Keratinocyte (primary cell): ENCODE results near the gene CERS2. TPM values are rescaled to one million over a fixed set of nuclear protein-coding genes. Genes with fewer than 3 reads are reported as not detected.

Source experiments
- DNase-seq: peaks from one replicate; pipeline ENCODE4 v3.0.0-alpha.2; 2011; ENCODE audit warnings: low read depth, missing footprints, low spot score
- FAIRE-seq: peaks from 2 replicates; lab custom pipeline; 2011; peaks lifted over from hg19 to GRCh38; lab: Jason Lieb, UNC
- H2AFZ ChIP-seq: 2 replicates; pipeline ENCODE4 v1.6.0; 2012; ENCODE audit warnings: low read length, control low read depth, inconsistent platforms; ENCODE audit not compliant: control insufficient read depth
- H3K27ac ChIP-seq: 2 replicates; pipeline ENCODE4 v1.5.1; 2011; ENCODE audit warnings: low read length; ENCODE audit not compliant: control insufficient read depth, insufficient read depth
- H3K27me3 ChIP-seq: 3 replicates; pipeline ENCODE4 v1.6.0; 2011; ENCODE audit warnings: low read length; ENCODE audit not compliant: control insufficient read depth, insufficient read depth; ENCODE audit errors: extremely low read depth
- H3K36me3 ChIP-seq, 2 experiments: 2 replicates in 1 of 2; 3 replicates in 1 of 2; pipeline ENCODE4 v1.5.1; 2011; ENCODE audit warnings: low read length in 2 of 2, mild to moderate bottlenecking in 1 of 2; ENCODE audit not compliant: control insufficient read depth in 2 of 2, insufficient read depth in 2 of 2; ENCODE audit errors: extremely low read depth in 1 of 2
- H3K4me1 ChIP-seq: 3 replicates; pipeline ENCODE4 v1.5.1; 2011; ENCODE audit warnings: low read length; ENCODE audit not compliant: control insufficient read depth, insufficient read depth; ENCODE audit errors: extremely low read depth
- H3K4me2 ChIP-seq: 3 replicates; pipeline ENCODE4 v1.6.0; 2011; ENCODE audit warnings: low read depth, low read length; ENCODE audit not compliant: control insufficient read depth, insufficient read depth; ENCODE audit errors: extremely low read depth
- H3K4me3 ChIP-seq, 3 experiments: fragments of 200-600 bp in 1 of 3; sonication (generic) in 1 of 3; 2 replicates in 2 of 3; 3 replicates in 1 of 3; pipeline ENCODE4 v1.5.1; 2011 to 2016; ENCODE audit warnings: low read length in 3 of 3, mild to moderate bottlenecking in 3 of 3, control low read depth in 2 of 3, inconsistent platforms in 1 of 3, low read depth in 1 of 3, mixed read lengths in 1 of 3, mixed run types in 1 of 3, moderate library complexity in 1 of 3; ENCODE audit not compliant: control insufficient read depth in 2 of 3, insufficient read depth in 2 of 3; ENCODE audit errors: extremely low read depth in 1 of 3
- H3K79me2 ChIP-seq: 2 replicates; pipeline ENCODE4 v1.6.0; 2012; ENCODE audit warnings: low read length; ENCODE audit not compliant: control insufficient read depth, insufficient read depth
- H3K9ac ChIP-seq: 3 replicates; pipeline ENCODE4 v1.6.0; 2011; ENCODE audit warnings: low read length; ENCODE audit not compliant: control insufficient read depth, insufficient read depth; ENCODE audit errors: extremely low read depth
- H3K9me1 ChIP-seq: 3 replicates; pipeline ENCODE4 v1.6.0; 2011; ENCODE audit warnings: low read length; ENCODE audit not compliant: control insufficient read depth, insufficient read depth; ENCODE audit errors: extremely low read depth
- H3K9me3 ChIP-seq: 2 replicates; pipeline ENCODE4 v1.5.1; 2012; ENCODE audit warnings: low read depth, low read length; ENCODE audit not compliant: control insufficient read depth
- H4K20me1 ChIP-seq: 3 replicates; pipeline ENCODE4 v1.6.0; 2011; ENCODE audit warnings: low read length; ENCODE audit not compliant: control insufficient read depth, insufficient read depth; ENCODE audit errors: extremely low read depth
- EZH2 ChIP-seq: IDR thresholded peaks from one replicate; pipeline ENCODE4 v1.6.1; 2012; ENCODE audit warnings: inconsistent platforms, mild to moderate bottlenecking, low read length, moderate library complexity
- dilution Hi-C: fragments of 300-500 bp; cut with MboI; formaldehyde crosslinking; loops from one replicate; pipeline ENCODE4 v1.7.0; 2020; ENCODE audit warnings: low sequenced_read_pairs; ENCODE audit not compliant: extremely low pct_ligation_motif_present
- polyA plus RNA-seq, 5 experiments: library from polyadenylated mRNA; depleted of rRNA in 3 of 5; stranded (reverse) in 3 of 5; stranded (forward) in 1 of 5; unstranded in 1 of 5; fragments of >200 nt; gene quantifications; 1 replicate in 1 of 5; 2 replicates in 3 of 5; 3 replicates in 1 of 5; pipeline versions ENCODE4 v1.2.1 to v1.2.3, GENCODE V29; 2011 to 2012; ENCODE audit warnings: missing spikeins in 2 of 5, low read depth in 1 of 5, low replicate concordance in 1 of 5
- TF ChIP-seq, protein P1 (sequence below), 3 experiments: IDR thresholded peaks in 1 of 3; conservative IDR thresholded peaks in 1 of 3; optimal IDR thresholded peaks in 1 of 3; 2 replicates in 2 of 3; 3 replicates in 1 of 3; pipeline versions ENCODE3 to v1.5.1; 2011; ENCODE audit warnings: low read length in 3 of 3, mild to moderate bottlenecking in 3 of 3, moderate library complexity in 2 of 3, control low read depth in 1 of 3, inconsistent platforms in 1 of 3; ENCODE audit not compliant: insufficient read depth in 2 of 3; ENCODE audit errors: extremely low read depth in 1 of 3

The CERS2 gene
- polyA plus RNA-seq, 1 donor (not counting 4 experiments of a cell fraction or from before 2014, with no cell fraction given), result 121 TPM

DNA sequence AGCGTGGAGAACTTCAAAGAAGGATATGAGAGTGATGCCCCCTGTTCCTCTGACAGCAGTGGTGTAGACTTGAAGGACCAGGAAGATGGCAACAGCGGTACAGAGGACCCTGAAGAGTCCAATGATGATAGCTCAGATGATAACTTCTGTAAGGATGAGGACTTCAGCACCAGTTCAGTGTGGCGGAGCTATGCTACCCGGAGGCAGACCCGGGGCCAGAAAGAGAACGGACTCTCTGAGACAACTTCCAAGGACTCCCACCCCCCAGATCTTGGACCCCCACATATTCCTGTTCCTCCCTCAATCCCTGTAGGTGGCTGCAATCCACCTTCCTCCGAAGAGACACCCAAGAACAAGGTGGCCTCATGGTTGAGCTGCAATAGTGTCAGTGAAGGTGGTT is 14.0 kb downstream of the CERS2 start:
- peaks cover 23 to 29% of the 10 kb centered on the region in 2 experiments for H3K36me3 ChIP-seq
- no peak overlapping the region for H3K4me3 ChIP-seq
- H3K4me2 ChIP-seq, result no peak overlapping the region
- dilution Hi-C loops, result no loop called here
- no peaks in the 10 kb centered on the region for H3K79me2 ChIP-seq
- no peaks in the 10 kb centered on the region for H3K27me3 ChIP-seq
- H3K9ac ChIP-seq, result no peak overlapping the region
- H4K20me1 ChIP-seq, result no peaks in the 10 kb centered on the region
- H3K9me3 ChIP-seq, result no peaks in the 10 kb centered on the region
- FAIRE-seq, result no peak
- H3K27ac ChIP-seq, result no peak overlapping the region
- TF ChIP-seq EZH2, result no peak
- TF ChIP-seq, protein P1, sequence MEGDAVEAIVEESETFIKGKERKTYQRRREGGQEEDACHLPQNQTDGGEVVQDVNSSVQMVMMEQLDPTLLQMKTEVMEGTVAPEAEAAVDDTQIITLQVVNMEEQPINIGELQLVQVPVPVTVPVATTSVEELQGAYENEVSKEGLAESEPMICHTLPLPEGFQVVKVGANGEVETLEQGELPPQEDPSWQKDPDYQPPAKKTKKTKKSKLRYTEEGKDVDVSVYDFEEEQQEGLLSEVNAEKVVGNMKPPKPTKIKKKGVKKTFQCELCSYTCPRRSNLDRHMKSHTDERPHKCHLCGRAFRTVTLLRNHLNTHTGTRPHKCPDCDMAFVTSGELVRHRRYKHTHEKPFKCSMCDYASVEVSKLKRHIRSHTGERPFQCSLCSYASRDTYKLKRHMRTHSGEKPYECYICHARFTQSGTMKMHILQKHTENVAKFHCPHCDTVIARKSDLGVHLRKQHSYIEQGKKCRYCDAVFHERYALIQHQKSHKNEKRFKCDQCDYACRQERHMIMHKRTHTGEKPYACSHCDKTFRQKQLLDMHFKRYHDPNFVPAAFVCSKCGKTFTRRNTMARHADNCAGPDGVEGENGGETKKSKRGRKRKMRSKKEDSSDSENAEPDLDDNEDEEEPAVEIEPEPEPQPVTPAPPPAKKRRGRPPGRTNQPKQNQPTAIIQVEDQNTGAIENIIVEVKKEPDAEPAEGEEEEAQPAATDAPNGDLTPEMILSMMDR (optimal IDR thresholded peaks at IDR 0.05 in 1 of 3, IDR thresholded peaks at IDR 0.05 in 1 of 3, conservative IDR thresholded peaks at IDR 0.05 in 1 of 3; ENCODE audit: extremely low read depth in 1 of 3, insufficient read depth in 2 of 3, low read length in 3 of 3), result no peak
- H2AFZ ChIP-seq, result no peak overlapping the region
- DNase-seq, result no peak
- H3K9me1 ChIP-seq, result no peaks in the 10 kb centered on the region
- no peaks in the 10 kb centered on the region for H3K4me1 ChIP-seq

DNA sequence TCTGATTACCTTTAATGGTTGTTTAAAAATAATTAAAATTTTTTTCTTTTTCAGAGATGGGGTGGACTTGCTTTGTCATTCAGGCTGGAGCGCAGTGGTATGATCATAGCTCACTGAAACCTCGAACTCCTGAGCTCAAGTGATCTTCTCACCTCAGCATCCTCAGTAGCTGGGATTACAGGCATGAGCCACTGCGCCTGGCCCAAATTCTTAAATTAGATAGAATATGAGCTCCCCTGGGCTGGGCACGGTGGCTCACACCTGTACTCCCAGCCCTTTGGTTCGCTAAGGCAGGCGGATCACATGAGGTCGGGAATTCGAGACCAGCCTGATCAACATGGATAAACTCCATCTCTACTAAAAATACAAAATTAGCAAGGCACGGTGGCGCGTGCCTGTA is 17.0 kb downstream of the CERS2 start:
- FAIRE-seq, result no peak
- Histone ChIP-seq H3K79me2 (no peaks in the 10 kb centered on the region), H3K9ac (no peak overlapping the region), H3K4me2 (no peak overlapping the region), H3K27ac (no peak overlapping the region), H2AFZ (no peak overlapping the region), H4K20me1 (no peaks in the 10 kb centered on the region), H3K9me1 (no peaks in the 10 kb centered on the region), H3K9me3 (no peaks in the 10 kb centered on the region), H3K4me1 (no peaks in the 10 kb centered on the region), H3K27me3 (no peaks in the 10 kb centered on the region), H3K36me3 (peaks cover 12 to 14% of the 10 kb centered on the region in 2 experiments), H3K4me3 (no peak overlapping the region)
- DNase-seq, result no peak
- TF ChIP-seq, protein P1 (optimal IDR thresholded peaks at IDR 0.05 in 1 of 3, IDR thresholded peaks at IDR 0.05 in 1 of 3, conservative IDR thresholded peaks at IDR 0.05 in 1 of 3; ENCODE audit: extremely low read depth in 1 of 3, insufficient read depth in 2 of 3, low read length in 3 of 3), result no peak
- TF ChIP-seq EZH2, result no peak
- dilution Hi-C loops, result no loop called here
